ENCODE results near the gene LASP1NB.
"Not testable (repeated sequence)": the region's sequence is repeated elsewhere in the genome, so short reads cannot be mapped to it uniquely, and the experiment has no call there.

Gene LASP1NB

DNA sequence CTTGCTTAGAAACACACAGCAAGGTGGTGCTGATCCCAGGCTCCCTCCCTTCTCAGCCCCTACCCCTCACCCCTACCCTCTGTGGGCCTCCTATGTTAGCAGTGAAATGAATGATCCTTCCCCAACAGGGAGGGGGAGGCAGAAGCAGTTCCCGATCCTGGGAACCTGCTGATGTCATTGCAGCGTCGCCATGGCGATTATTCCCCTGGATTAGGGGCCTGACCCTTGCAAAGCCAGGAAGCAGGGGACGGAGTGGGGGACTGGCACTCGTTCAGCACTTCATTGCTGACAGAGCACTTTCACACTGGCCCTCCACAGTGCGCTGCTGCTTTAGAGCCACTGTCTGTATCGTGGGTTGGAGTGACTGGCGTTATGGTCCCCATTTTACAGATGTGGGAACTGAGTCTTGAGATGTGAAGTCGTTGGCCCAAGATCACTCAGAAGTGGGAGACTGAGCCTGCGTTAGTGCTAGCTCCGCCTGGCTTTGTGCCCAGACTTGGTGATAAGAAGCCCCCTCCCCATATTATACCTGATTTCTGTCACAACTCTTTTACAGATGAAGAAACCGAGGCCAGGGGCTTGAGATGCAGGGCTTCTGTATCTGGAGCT is 29.0 kb upstream of the LASP1NB start:
- no peak for DNase-seq (ENCODE audit: low read depth in 4 of 4, low spot score in 3 of 4)

DNA sequence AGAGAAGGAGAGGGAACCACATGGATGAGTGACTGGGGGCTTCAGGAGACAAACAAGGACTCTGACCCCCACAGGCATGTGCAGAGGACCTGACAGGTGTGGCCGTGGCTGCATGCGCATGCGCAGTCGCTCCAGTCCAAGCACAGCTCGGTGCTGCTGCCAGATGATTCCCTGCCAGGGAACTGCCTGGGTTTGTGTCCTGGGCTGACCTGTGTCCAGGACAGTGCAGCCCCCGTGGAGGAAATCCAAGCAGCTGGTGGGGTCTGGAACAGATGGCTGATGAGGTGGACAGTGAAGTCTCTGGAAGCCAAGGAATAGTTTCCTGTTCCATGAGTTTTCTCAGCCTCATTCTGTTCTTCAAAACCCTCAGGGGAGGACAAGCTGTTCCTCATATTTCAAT is 28.2 kb upstream of the LASP1NB start:
- DNase-seq (ENCODE audit: low read depth in 4 of 4, low spot score in 3 of 4): no peak

DNA sequence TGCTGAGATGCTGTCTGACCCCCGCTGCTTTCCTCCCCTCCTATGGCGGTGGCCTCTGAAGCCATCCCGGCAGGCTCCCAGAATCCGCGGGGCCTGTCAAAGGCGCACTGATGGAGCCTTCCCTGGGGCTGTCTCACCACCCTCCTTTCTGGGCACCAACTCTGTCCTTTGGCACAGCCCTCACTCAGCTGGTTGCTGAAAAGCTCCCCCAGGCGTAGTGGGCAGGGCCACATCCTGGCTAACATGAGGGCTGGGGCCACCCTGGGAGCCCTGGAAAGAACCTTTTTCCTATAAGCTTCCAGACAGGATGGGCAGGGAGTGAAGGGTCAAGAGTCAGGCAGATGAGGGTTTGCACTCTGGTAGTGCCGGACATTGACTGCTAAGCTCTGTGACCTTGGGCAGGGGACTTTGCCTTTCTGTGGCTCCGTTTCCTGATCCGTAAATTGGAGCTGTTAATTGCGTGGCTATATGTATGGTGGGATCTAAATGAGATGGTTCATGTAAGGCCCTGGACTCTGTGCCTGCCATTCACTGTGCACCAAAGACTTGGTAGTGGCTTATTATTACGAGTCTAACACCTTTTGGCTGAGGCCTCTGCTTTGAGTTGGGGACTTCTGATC is 27.6 kb upstream of the LASP1NB start:
- no peak for DNase-seq (ENCODE audit: low read depth in 4 of 4, low spot score in 3 of 4)

DNA sequence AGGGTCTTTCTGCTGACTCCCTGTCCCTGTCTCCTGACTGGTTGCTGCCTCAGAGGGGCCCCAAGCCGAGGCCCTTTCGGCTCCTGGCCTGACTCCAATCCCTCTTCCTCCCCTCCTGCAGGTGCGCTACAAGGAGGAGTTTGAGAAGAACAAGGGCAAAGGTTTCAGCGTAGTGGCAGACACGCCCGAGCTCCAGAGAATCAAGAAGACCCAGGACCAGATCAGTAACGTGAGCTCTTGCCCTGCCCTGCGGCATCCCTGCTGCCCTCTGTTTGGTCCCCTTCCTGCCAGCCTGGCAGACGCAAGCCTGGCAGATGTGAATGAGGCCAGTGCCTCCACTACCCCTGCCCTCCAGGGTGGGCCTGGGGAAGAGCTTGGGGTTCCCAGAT is 27.1 kb upstream of the LASP1NB start:
- no peak for DNase-seq (ENCODE audit: low read depth in 4 of 4, low spot score in 3 of 4)

DNA sequence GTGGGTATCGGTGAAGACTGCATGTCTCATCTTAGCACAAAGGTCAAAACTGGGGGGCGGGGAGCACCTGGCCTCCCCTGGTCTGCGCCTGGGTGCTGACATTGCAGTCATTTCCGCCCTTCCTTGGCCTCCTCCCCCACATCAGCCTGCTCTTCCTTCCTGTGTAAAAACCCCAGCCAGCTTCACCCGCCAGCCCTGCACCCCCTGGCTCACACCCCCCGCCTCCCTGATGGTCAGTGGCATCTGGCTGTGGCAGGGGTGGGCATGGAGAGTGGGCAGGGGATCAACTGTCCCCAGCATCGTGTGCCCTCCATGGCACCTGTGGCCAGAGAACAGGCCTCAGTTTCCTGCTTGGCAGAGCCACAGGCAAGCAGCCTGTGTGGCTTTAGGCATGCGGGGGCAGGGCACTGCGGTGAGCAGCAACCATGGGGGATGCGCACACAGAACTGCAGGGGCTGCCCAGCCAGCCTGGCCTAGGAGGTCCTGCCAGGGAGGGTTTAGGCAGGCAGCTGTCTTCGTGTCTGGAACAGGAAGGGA is 26.5 kb upstream of the LASP1NB start:
- DNase-seq (ENCODE audit: low read depth in 4 of 4, low spot score in 3 of 4): no peak

DNA sequence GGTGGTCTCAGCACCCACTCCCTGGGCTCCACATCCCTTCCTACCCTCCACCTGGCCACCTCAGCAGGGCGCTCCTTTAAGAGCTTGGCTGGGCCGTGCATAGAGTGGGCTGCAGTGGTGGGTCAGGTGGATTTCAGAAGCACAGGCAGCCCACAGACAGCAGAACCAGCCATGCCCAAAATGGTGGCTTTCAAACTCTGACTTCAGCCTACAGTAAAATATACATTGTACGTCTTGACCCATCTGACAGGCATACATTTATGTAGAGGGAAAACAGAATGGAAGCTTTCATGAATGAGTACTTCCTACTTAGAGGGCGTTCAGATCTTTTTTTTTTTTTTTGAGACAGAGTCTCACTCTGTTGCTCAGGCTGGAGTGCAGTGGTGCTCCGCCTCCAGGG is 26.0 kb upstream of the LASP1NB start:
- DNase-seq (ENCODE audit: low read depth in 4 of 4, low spot score in 3 of 4): no peak

DNA sequence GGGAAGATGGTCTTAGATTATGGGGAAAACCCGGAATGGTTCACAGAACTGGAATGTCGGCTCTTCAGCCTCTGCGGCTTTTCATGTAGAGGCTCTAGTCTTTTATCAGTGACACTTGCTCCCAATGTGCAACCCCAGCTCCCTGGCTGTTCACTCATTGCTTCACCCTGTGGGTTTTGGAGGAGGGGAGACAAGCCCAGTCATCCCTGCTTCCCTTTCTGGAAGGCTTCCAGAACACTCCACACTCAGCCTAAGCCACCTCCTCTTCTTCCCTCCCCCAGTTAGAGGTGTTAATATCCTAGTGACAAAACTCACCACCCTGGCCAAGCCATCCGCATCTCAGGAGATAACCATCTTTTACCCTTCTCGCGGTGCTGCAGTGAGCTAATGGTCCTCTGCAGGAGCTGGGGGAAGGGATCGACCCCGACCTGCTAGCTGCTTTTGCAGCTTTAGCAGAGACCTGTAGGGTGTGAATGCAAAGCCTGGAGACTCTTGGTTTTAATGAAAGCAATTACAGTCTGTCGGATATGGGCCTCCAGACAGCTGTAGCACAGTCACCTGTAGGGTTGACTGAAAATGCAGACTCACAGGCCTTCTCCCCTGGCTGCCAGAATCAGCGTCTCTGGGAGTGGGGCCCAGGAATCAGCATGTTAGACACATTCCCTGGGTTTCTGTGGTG is 24.3 kb upstream of the LASP1NB start:
- DNase-seq (ENCODE audit: low read depth in 4 of 4, low spot score in 3 of 4): no peak

DNA sequence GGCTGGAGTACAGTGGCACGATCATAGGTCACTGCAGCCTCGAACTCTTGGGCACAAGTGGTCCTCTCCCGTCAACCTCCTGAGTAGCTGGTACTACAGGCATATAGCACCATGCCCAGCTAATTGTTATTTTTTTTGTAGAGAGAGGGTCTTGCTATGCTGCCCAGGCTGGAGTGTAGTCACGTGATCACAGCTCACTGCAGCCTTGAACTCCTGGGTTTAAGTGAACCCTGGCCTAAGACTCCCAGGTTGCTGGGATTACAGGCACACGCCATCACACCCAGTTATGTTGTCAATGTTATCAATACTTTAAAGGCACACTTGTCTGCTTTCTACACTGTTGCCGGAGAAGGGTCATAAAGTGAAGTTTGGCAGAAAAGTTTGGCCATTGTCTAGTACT is 22.0 kb upstream of the LASP1NB start:
- DNase-seq (ENCODE audit: low read depth in 4 of 4, low spot score in 3 of 4): no peak

DNA sequence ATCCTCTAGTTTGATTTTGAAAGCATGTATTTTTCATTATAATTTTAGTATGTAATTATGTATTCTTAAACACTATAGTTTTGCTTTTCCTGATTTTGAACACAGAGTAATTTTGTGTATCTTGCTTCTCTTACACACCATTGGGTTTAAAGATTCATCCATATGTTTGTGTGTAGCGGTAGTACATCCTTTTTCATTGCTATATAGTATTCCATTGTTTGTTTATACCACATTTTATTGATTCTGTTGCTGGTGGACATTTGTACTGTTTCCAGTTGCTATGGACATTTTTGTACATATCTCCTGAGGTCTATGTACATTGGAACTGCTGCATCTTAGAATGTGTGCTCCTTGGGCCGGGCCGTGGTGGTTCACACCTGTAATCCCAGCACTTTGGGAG is 20.5 kb upstream of the LASP1NB start:
- no peak for DNase-seq (ENCODE audit: low read depth in 4 of 4, low spot score in 3 of 4)

DNA sequence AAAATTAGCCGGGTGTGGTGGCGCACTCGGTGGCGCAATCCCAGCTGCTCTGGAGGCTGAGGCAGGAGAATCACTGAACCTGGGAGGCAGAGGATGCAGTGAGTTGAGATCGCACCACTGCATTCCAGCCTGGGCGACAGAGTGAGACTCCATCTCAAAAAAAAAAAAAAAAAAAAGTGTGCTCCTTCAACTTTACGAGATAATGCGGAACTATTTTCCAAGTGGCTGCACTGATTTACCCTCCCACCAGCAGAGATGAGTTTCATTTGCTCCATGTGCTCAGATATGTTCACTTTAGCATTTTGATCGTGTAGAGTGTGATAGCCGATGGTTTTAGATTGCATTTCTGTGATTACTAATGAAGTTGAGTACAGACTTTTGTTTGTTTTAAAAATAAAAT is 20.0 kb upstream of the LASP1NB start:
- no peak for DNase-seq (ENCODE audit: low read depth in 4 of 4, low spot score in 3 of 4)

DNA sequence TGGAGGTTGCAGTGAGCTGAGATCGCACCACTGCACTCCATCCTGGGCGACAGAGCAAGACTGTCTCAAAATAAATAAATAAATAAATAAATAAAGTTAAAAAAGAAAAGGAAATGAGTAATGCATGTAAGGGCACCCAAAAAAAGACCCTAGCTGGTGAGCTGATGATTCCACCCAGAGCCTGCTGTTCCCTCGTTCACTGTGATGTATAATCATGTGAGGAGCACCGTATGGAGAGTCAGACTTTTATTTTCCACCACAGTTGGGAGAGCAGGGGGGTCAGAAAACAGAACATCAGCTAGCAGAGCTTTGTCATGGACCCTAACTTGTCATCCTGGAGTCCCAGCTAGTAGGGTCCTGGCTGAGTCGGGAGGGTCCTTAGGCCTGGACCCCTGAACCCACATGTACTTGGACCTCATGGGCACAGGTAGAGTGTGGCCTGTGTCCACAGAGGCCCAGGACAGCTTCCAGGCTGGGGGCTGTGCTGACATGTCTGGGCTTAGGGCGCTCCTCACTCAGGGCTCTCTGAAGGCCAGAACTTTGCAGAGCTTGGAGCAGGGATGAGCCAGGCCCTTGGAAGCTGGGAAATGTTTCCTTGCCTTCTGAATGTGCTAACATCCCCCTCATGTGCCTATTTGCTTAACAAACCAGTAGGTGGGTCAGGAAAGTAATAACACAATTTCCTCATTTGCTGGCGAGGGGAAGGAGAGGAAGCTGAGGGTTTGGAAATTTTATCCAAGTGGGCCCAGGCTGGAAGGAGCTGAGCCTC is 18.8 kb upstream of the LASP1NB start:
- no peak for DNase-seq (ENCODE audit: low read depth in 4 of 4, low spot score in 3 of 4)

DNA sequence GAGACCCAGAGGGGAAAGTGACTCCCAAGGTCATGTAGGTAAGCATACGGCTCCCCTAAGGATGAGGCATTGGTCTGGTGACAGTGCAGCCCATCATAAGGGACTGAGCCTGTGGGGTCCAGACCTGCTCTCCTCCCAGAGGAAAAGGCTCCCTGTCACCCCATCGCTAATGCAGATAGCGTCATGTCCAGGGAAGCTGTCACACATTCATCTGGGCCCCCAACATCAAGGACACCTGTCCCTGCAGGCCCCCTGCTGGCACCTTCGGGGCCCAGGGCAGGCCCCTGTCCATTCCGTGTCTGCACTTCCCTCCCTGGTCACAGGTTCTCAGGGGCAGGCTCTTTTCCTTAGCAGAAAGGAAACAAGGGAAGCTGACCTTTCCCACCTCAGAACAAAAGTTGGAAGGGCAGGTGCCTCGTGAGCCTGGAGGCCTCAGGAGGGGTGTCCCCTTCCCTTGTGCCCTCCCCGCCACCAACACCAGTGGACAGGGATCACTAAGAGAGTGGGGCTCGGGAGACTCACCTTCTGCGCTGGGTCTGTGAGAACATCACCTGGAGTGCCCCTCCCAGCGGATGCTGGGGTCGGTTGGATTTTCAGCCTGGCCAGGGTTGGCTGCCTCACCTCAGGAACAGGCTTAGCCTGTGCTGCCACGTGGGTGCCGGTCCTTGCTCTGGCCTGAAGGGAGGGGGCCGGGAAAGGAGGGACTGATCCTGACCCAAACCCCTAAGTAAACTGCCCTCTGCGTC is 17.3 kb upstream of the LASP1NB start:
- DNase-seq (ENCODE audit: low read depth in 4 of 4, low spot score in 3 of 4): no peak

DNA sequence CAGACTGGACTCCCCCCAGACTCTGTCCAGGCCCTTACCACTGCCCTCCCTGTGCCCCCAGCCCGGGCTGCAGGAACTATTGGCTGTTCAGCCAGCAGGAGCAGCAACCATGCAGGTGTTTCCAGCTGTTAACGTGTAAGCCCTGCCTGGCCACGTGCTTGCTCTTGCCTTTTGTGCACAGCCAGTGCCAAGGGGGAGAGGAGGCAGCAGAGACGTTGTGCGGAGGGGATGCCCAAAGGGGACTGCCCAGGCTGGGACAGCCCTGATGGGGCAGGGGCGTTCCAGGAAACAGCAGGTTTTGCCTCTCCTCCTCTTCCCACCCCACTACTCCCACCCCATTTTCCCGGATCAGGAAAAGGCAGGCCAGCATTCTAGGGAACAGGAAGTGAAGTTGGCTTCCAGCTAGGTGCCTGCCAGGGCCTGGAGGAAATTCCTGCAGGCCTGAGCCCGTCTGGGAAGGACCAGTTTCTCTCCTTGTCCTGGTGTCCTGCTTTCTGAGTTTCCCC is 16.7 kb upstream of the LASP1NB start:
- no peak for DNase-seq (ENCODE audit: low read depth in 4 of 4, low spot score in 3 of 4)

DNA sequence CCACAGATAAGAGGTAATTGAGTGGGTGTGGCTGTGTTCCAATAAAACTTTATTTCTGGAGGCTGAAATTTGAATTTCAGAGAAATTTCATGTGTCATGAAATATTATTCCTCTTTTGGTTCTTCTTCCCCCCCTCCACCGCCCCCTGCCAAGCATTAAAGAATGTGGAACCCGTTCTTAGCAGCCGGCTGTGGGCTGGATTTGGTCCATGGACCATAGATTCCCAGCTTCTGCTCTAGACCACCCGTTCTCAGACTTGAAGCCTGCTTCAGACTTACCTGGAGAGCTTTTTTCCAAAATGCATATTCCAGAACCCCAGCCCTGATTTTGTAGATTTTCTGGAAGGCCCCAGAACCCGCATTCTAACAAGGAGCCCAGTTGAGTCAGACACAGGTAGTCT is 15.1 kb upstream of the LASP1NB start:
- DNase-seq (ENCODE audit: low read depth in 4 of 4, low spot score in 3 of 4): no peak

DNA sequence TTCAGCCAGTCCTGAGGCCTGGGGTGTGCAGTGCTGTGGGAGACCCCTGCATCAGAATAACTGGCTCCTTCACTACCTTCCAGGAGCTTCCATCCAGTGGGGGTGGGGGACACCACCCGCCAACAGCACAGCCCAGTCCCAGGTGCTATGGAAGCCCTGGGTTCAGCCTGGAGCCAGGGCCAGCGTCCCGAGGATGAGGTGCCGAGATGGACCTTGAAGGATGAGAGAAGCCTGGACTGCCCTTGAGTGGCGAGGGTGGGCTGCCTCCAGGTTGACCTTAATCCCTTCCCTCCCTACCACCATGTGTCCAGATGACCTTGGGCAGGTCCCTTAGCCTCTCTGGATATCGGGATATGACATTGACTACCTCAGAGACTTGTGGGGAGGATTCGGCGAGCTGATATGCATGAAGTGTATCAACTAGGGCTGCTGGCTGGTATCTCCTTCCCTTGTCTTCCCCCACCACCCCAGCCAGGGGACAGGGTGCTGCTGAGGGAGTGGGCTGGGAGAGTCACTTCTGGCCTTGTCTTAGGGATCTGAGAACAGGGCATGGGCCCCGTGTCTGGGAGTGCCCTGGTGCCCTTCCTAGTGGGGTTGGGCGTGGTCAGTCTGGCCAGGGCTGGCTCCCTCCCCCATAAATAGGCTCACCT is 14.2 kb upstream of the LASP1NB start:
- no peak for DNase-seq (ENCODE audit: low read depth in 4 of 4, low spot score in 3 of 4)

DNA sequence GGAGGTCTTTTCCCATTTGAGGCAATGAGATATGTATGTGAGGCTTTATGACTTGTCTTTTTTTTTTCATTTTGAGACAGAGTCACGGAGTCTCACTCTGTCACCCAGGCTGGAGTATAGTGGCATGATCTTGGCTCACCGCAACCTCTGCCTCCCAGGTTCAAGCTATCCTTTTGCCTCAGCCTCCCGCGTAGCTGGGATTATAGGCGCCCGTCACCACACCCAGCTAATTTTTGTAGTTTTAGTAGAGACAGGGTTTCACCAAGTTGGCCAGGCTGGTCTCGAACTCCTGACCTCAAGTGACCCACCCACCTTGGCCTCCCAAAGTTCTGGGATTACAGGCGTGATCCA is 13.7 kb upstream of the LASP1NB start:
- not testable (repeated sequence) for DNase-seq (ENCODE audit: low read depth in 4 of 4, low spot score in 3 of 4)

DNA sequence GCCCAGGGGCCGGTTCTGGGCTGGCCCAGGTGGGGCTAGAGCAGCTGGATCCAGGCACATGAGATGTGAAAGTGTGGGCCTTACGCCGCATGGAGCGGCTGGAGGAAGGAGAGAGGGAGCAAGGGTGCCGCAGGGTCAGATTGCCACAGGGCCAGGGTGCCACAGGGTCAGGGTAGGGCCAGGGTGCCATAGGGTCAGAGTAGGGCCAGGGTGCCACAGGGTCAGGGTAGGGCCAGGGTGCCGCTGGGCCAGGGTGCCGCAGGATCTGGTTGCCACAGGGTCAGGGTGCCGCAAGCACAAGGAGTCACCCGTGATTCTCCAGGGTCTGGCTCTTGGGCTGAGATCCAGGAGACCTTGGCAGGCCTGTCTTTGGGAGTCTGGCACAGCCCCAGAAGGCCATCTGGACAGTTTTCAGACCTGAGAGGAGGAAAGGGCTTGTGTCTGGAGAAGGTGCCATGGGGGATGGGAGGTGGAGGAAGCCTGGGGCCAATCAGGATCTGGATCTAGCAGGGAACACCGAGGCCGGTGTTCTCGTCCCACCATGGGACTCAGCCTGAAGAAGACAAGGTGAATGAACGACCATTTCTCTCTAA is 13.1 kb upstream of the LASP1NB start:
- DNase-seq (ENCODE audit: low read depth in 4 of 4, low spot score in 3 of 4): no peak

DNA sequence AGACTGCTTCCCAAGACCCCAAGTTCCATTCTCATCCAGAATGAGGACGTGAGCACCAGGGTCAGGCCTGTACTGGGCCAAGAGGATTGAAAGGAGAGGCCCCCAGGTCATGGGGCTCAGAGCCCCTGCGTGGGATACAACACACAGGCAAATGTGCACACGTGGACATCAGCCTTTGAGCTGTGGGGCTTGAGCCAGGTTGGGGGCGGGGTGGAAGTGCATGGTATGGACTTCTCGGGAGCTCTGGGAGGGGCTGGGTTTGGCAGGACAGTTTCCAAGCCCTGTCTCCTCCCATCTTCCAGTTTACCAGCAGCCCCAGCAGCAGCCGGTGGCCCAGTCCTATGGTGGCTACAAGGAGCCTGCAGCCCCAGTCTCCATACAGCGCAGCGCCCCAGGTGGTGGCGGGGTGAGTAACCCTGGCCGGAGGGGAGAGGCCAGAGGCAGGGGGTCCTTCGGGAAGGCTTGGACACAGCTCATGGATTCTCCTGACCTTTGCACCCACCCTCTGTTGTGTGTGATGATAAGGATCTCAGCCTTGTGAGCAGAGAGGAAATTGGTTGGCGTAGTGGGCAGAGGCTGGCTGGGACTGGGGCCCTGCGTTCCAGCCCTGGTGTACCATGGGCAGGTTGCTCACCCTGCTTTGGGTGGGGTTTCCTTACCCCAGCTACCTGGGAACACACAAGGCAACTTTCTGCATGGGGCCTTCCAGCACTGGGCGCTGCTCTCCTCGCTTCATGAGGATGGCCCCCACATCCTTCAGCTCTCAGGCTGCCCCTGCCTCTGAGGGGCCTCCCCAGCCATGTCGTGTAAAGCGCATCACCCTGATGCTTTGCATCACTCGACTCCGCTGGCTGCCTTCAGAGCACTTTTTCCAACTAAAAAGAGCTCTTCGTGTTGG is 10.4 kb upstream of the LASP1NB start:
- no peak for DNase-seq (ENCODE audit: low read depth in 4 of 4, low spot score in 3 of 4)

DNA sequence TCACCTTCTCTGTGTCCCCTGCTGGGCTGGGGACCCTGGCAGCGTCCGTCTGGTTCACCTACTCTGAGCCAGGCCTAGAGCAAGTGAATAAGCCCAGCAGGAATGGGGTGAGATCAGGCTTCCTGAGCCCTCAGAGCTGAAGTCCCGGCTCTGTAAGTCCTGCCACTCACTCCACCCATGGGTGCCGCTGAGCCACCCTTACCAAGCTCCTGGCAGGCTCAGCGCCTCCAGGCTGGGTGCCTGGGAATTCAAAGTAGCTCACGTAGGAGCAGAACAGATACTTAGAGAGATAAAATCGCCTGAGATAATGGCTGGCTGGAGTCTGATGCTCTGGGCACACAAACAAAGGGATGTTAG is 9.8 kb upstream of the LASP1NB start:
- no peak for DNase-seq (ENCODE audit: low read depth in 4 of 4, low spot score in 3 of 4)

All from left renal pelvis (tissue), 4 donors.